Non-pigmented ciliary epithelial cell (primary cell): ENCODE data around the gene FDX2.

ENCODE experiments used
- DNase-seq: peaks from one replicate; pipeline ENCODE4 v3.0.0-alpha.2; 2010; ENCODE audit warnings: low read depth

The FDX2 gene

GRCh38 chr19:10299545-10300458 is 16.0 kb downstream of the FDX2 start:
- no peak for DNase-seq

DNA sequence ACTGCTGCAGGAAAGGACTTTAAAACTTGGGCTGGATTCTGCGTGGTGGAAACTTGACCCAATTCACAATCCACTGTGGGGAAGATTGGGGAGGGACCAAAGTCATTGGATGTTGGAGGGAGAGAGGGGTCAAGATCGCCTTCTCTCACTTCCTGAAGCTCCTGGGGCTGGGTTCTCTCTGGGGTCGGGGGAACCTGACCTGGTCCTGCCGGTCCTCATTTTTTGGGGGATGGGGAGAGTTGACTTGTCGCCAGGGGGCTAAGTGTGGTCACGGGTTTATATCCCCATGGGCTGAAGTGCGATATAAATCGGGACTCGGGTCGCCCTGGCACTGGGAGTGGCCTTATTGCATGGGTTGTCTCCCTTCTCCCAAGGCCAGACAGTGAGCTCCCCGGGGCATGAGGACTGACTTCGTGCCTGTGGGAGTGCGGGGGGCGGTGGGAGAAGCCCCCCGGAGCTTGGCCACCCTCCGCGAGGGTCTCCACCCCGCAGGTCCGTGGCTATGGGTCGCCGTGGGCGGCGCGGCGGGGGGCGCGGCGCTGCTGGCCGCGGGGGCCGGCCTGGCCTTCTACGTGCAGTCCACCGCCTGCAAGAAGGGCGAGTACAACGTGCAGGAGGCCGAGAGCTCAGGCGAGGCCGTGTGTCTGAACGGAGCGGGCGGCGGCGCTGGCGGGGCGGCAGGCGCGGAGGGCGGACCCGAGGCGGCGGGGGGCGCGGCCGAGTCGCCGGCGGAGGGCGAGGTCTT is 19.8 kb downstream of the FDX2 start:
- DNase-seq = no peak

GRCh38 chr19:10295305-10295846 is 20.4 kb downstream of the FDX2 start:
- DNase-seq = no peak

GRCh38 chr19:10294368-10294697 is 21.5 kb downstream of the FDX2 start:
- no peak for DNase-seq

DNA sequence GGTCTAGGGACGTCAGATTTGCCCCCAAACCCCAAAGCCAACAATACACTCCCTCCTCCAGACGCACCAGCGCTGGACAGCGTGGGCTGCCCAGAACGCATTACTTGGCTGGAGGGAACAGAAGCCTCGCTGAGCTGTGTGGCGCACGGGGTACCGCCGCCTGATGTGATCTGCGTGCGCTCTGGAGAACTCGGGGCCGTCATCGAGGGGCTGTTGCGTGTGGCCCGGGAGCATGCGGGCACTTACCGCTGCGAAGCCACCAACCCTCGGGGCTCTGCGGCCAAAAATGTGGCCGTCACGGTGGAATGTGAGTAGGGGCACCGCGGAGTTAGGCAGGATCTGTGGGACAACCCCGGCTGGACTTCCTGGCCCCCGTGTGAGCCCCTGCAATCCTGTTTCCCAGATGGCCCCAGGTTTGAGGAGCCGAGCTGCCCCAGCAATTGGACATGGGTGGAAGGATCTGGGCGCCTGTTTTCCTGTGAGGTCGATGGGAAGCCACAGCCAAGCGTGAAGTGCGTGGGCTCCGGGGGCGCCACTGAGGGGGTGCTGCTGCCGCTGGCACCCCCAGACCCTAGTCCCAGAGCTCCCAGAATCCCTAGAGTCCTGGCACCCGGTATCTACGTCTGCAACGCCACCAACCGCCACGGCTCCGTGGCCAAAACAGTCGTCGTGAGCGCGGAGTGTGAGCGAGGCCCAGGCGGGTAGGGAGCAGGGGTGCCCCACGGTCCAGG is 22.0 kb downstream of the FDX2 start:
- DNase-seq = no peak

DNA sequence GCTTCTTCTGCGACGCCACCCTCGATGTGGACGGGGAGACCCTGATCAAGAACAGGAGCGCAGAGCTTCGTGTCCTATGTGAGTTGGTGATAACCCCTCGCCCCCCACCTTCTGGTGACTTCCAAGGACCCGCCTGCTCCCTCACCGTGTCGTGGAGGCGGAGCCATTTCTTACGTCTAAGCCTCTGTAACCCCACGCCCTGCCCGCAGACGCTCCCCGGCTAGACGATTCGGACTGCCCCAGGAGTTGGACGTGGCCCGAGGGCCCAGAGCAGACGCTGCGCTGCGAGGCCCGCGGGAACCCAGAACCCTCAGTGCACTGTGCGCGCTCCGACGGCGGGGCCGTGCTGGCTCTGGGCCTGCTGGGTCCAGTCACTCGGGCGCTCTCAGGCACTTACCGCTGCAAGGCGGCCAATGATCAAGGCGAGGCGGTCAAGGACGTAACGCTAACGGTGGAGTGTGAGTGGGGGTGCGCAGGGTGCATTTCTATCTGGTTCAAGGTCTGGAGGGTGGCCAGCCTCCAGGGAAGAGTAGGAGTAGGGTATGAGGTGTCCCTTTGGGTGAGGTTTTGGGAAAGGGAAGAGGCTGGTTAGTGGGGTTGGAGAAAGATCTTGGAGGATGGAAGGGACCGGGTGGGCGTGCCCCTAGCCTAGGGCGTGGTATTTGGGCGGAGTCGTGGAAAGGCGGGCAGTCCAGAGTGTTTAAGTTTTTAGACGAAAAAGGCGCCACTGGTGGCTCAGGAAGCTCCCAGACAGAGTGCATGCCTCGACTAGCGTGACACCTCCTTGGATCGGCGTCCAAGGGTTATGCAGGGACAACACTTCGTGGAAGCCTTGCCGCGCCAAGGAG is 22.8 kb downstream of the FDX2 start:
- no peak for DNase-seq

DNA sequence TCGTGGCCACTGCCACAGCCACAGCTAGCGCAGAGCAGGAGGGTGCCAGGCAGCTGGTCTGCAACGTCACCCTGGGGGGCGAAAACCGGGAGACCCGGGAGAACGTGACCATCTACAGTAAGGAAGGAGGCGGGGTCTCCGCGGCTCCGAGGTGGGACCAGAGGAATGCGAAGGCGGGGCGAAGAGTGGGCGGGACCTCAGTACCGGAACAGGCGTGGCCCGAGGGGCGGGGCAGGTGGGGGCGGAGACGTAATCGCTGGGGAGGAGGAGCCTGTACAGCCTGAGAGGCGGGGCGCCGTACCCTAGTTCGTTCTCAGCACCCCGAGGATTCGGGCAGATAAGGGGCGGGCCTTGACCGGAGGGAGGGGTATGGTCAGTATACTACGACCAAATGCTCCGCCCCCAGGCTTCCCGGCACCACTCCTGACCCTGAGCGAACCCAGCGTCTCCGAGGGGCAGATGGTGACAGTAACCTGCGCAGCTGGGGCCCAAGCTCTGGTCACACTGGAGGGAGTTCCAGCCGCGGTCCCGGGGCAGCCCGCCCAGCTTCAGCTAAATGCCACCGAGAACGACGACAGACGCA is 23.5 kb downstream of the FDX2 start:
- no peak for DNase-seq

- no peak for DNase-seq
Measured at GRCh38 chr19:10291554-10292205, 24.1 kb downstream of the FDX2 start.

- DNase-seq = no peak
Measured at GRCh38 chr19:10290876-10291553, 24.8 kb downstream of the FDX2 start.

GRCh38 chr19:10290357-10290875 is 25.4 kb downstream of the FDX2 start:
- DNase-seq = no peak

- no peak for DNase-seq
Measured at GRCh38 chr19:10289836-10290356, 25.9 kb downstream of the FDX2 start, which contains the start of gene ICAM5. Gene ICAM5, plus strand, starts transcription at chr19:10289952. Its CDS starts 92 bp downstream, at chr19:10290044.

DNA sequence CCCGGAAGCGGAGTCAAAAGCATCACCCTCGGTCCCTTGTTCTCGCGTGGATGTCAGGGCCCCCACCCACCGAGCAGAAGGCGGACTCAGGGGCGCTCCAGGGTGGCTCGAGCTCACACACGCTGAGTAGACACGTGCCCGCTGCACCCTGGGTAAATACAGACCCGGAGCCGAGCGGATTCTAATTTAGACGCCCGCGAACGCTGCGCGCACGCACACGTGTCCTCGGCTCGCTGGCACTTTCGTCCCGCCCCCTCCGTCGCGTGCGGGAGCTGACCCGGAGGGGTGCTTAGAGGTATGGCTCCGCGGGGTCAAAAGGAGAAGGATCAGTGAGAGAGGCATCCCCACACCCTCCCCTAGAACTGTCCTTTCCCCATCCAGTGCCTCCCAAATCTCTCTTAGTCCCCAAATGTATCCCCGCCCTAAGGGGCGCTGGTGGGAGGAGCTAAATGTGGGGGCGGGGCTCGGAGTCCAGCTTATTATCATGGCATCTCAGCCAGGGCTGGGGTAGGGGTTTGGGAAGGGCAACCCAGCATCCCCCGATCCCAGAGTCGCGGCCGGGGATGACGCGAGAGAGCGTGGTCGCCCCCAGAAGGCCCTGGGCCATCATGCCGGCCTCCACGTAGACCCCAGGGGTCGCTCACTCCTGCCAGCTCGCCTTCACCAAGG is 26.5 kb downstream of the FDX2 start:
- DNase-seq = no peak

DNA sequence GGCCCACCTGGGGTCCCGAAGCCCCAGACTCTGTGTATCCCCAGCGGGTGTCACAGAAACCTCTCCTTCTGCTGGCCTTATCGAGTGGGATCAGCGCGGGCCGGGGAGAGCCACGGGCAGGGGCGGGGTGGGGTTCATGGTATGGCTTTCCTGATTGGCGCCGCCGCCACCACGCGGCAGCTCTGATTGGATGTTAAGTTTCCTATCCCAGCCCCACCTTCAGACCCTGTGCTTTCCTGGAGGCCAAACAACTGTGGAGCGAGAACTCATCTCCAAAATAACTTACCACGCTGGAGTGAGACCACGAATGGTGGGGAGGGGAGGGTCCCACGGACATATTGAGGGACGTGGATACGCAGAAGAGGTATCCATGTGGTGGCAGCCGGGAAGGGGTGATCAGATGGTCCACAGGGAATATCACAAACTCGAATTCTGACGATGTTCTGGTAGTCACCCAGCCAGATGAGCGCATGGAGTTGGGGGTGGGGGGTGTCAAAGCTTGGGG is 27.1 kb downstream of the FDX2 start:
- DNase-seq = no peak

- DNase-seq = no peak
Measured at GRCh38 chr19:10286803-10287737, 28.7 kb downstream of the FDX2 start, which contains the start of gene ICAM4. Gene ICAM4, plus strand, starts transcription at chr19:10286955. Its CDS starts 58 bp downstream, at chr19:10287013.

- DNase-seq = no peak
Measured at GRCh38 chr19:10285393-10285792, 30.4 kb downstream of the FDX2 start.

GRCh38 chr19:10284960-10285278 is 30.9 kb downstream of the FDX2 start:
- DNase-seq = no peak
